WTC11 (cell line): ENCODE results near the gene OR1J1. TPM values are rescaled to one million over a fixed set of nuclear protein-coding genes. Genes with fewer than 3 reads are reported as not detected.

Experiments used
- ATAC-seq: fragments of 200-7000 bp; cut with Tn5 transposase; 2 replicates; pipeline ENCODE4 v1.10.0; 2021; ENCODE audit warnings: mild to moderate bottlenecking, moderate library complexity
- CTCF ChIA-PET: fragments of 300-600 bp; sonication (Branson Sonifier 250); formaldehyde crosslinking; loops from one replicate; lab custom pipeline; 2021; ENCODE audit warnings: antibody characterized with exemption; lab: Charles Lee
- POLR2A ChIA-PET: fragments of 350-600 bp; sonication (Branson Sonifier 250); formaldehyde crosslinking; loops from one replicate; lab custom pipeline; 2021; ENCODE audit warnings: antibody characterized with exemption; lab: Charles Lee
- DNase-seq: peaks from one replicate; pipeline ENCODE4 v3.0.0; 2021; ENCODE audit warnings: low spot score
- H3K27ac Mint-ChIP-seq: 2 replicates; pipeline ENCODE4 v1.8.0; 2021; ENCODE audit warnings: mixed read lengths
- H3K27me3 Mint-ChIP-seq: 2 replicates; pipeline ENCODE4 v1.8.0; 2021; ENCODE audit warnings: low read depth, mild to moderate bottlenecking, moderate library complexity, mixed read lengths
- H3K36me3 Mint-ChIP-seq: 2 replicates; pipeline ENCODE4 v1.8.0; 2021; ENCODE audit warnings: mixed read lengths
- H3K4me1 Mint-ChIP-seq: 2 replicates; pipeline ENCODE4 v1.8.0; 2022; ENCODE audit warnings: mixed read lengths
- H3K4me3 Mint-ChIP-seq: 2 replicates; pipeline ENCODE4 v1.8.0; 2021; ENCODE audit warnings: mild to moderate bottlenecking, moderate library complexity, mixed read lengths
- H3K9me3 Mint-ChIP-seq: 2 replicates; pipeline ENCODE4 v1.8.0; 2021; ENCODE audit warnings: mixed read lengths
- CTCF ChIP-seq: fragments of 200-600 bp; IDR thresholded peaks from 2 replicates; pipeline ENCODE4 v1.8.0; 2022; ENCODE audit warnings: antibody characterized with exemption
- E2F4 ChIP-seq: sonication (generic); formaldehyde crosslinking; IDR thresholded peaks from 2 replicates; pipeline ENCODE4 v1.8.1; 2022; ENCODE audit warnings: low read depth, mild to moderate bottlenecking, moderate library complexity, missing genetic modification reagents, borderline replicate concordance
- E2F5 ChIP-seq: sonication (generic); formaldehyde crosslinking; IDR thresholded peaks from 2 replicates; pipeline ENCODE4 v1.8.1; 2022; ENCODE audit warnings: mild to moderate bottlenecking, moderate library complexity, missing genetic modification reagents
- GABPB1 ChIP-seq: sonication (generic); formaldehyde crosslinking; IDR thresholded peaks from 2 replicates; pipeline ENCODE4 v1.8.1; 2023; ENCODE audit warnings: mild to moderate bottlenecking, missing genetic modification reagents
- JAZF1 ChIP-seq: fragments of 250-450 bp; sonication (Bioruptor Pico); IDR thresholded peaks from 2 replicates; pipeline ENCODE4 v1.9.0; 2021; ENCODE audit warnings: moderate library complexity, mild to moderate bottlenecking, inconsistent platforms
- MYBL2 ChIP-seq: sonication (generic); formaldehyde crosslinking; IDR thresholded peaks from 2 replicates; pipeline ENCODE4 v1.8.1; 2023; ENCODE audit warnings: mild to moderate bottlenecking, moderate library complexity, missing genetic modification reagents
- NFATC4 ChIP-seq: fragments of 250-450 bp; sonication (Bioruptor Pico); IDR thresholded peaks from 2 replicates; pipeline ENCODE4 v1.9.0; 2021; ENCODE audit warnings: mild to moderate bottlenecking
- OVOL2 ChIP-seq: fragments of 250-450 bp; sonication (Bioruptor Pico); IDR thresholded peaks from 2 replicates; pipeline ENCODE4 v1.9.0; 2021; ENCODE audit warnings: mild to moderate bottlenecking, borderline replicate concordance
- PRDM15 ChIP-seq: sonication (generic); formaldehyde crosslinking; IDR thresholded peaks from 2 replicates; pipeline ENCODE4 v1.8.0; 2022; ENCODE audit warnings: missing genetic modification reagents
- PREB ChIP-seq: sonication (generic); formaldehyde crosslinking; IDR thresholded peaks from 2 replicates; pipeline ENCODE4 v1.8.1; 2022; ENCODE audit warnings: mild to moderate bottlenecking, missing genetic modification reagents, moderate library complexity, borderline replicate concordance
- USF2 ChIP-seq: sonication (generic); formaldehyde crosslinking; IDR thresholded peaks from 2 replicates; pipeline ENCODE4 v1.8.1; 2023; ENCODE audit warnings: mild to moderate bottlenecking, missing genetic modification reagents, moderate library complexity
- ZNF121 ChIP-seq: sonication (generic); formaldehyde crosslinking; IDR thresholded peaks from 2 replicates; pipeline ENCODE4 v1.8.0; 2023; ENCODE audit warnings: missing genetic modification reagents
- ZNF219 ChIP-seq: sonication (generic); formaldehyde crosslinking; IDR thresholded peaks from 2 replicates; pipeline ENCODE4 v1.8.0; 2023; ENCODE audit warnings: missing genetic modification reagents, mild to moderate bottlenecking, borderline replicate concordance
- ZNF232 ChIP-seq: sonication (generic); formaldehyde crosslinking; IDR thresholded peaks from 2 replicates; pipeline ENCODE4 v1.8.0; 2022; ENCODE audit warnings: mild to moderate bottlenecking, missing genetic modification reagents
- ZNF396 ChIP-seq: fragments of 250-450 bp; sonication (Bioruptor Pico); IDR thresholded peaks from 2 replicates; pipeline ENCODE4 v1.8.0; 2021; ENCODE audit warnings: mild to moderate bottlenecking, moderate library complexity, borderline replicate concordance
- ZNF425 ChIP-seq: fragments of 250-450 bp; sonication (Bioruptor Pico); conservative IDR thresholded peaks from 2 replicates; pipeline ENCODE4 v1.9.0; 2021; ENCODE audit warnings: mild to moderate bottlenecking
- total RNA-seq: library from RNA; stranded (reverse); gene quantifications from 3 replicates; pipeline ENCODE4 v1.2.3, GENCODE V29; 2021

OR1J1 gene
- total RNA-seq, 1 experiment from 2014 or later, result not detected

GRCh38 chr9:122474561-122474960, 3.2 kb downstream of the OR1J1 start:
- Mint-ChIP-seq H3K9me3 (peaks cover 89% of the 10 kb centered on the region), H3K4me1 (no peaks in the 10 kb centered on the region), H3K4me3 (no peak overlapping the region), H3K27me3 (peaks cover 39% of the 10 kb centered on the region), H3K27ac (no peak overlapping the region), H3K36me3 (peaks cover 26% of the 10 kb centered on the region)
- ATAC-seq, result no peak
- ChIA-PET POLR2A (no interaction called here), CTCF (no interaction called here)
- TF ChIP-seq ZNF425 (CRISPR knock-in tag) (no peak), PREB (CRISPR knock-in tag) (no peak), PRDM15 (no peak), E2F4 (CRISPR knock-in tag) (no peak), ZNF396 (CRISPR knock-in tag) (no peak), USF2 (CRISPR knock-in tag) (no peak)
- DNase-seq, result no peak

GRCh38 chr9:122468735-122469134, 9.0 kb downstream of the OR1J1 start:
- TF ChIP-seq ZNF121 (no peak), OVOL2 (no peak), JAZF1 (CRISPR knock-in tag) (no peak), CTCF (no peak), USF2 (CRISPR knock-in tag) (no peak), ZNF219 (CRISPR knock-in tag) (no peak), GABPB1 (CRISPR knock-in tag) (no peak), NFATC4 (CRISPR knock-in tag) (no peak), E2F5 (no peak), MYBL2 (CRISPR knock-in tag) (no peak), ZNF232 (CRISPR knock-in tag) (no peak)
- no peak overlapping the region for H3K4me3 Mint-ChIP-seq
- DNase-seq, result no peak
- ChIA-PET POLR2A (no interaction called here), CTCF (no interaction called here)
- H3K4me1 Mint-ChIP-seq, result peaks cover 2% of the 10 kb centered on the region; the same call in 1 of the 2 replicates
- H3K27ac Mint-ChIP-seq, result no peak overlapping the region
- H3K36me3 Mint-ChIP-seq, result peaks cover 11% of the 10 kb centered on the region
- H3K27me3 Mint-ChIP-seq, result peaks cover 48% of the 10 kb centered on the region
- peaks cover 47% of the 10 kb centered on the region for H3K9me3 Mint-ChIP-seq
- no peak for ATAC-seq
